HPDE6-E6E7 (cell line): ENCODE measurements around the gene MPZL3.
A peak's percentile ranks its signal among the peaks of the same experiment; 100 is the strongest.

Experiments used
- DNase-seq: peaks from one replicate; pipeline ENCODE4 v3.0.0; 2011; ENCODE audit warnings: missing footprints; ENCODE audit errors: extremely low spot score

MPZL3 gene, protein sequence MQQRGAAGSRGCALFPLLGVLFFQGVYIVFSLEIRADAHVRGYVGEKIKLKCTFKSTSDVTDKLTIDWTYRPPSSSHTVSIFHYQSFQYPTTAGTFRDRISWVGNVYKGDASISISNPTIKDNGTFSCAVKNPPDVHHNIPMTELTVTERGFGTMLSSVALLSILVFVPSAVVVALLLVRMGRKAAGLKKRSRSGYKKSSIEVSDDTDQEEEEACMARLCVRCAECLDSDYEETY

GRCh38 chr11:118251858-118252652 is at the start of gene MPZL3:
Gene MPZL3, minus strand, starts transcription at chr11:118252365. Its CDS starts 71 bp downstream, at chr11:118252294.
- peak; percentile 95 for DNase-seq

GRCh38 chr11:118301600-118302195 is 49.5 kb upstream of the MPZL3 start:
- DNase-seq = no peak

DNA sequence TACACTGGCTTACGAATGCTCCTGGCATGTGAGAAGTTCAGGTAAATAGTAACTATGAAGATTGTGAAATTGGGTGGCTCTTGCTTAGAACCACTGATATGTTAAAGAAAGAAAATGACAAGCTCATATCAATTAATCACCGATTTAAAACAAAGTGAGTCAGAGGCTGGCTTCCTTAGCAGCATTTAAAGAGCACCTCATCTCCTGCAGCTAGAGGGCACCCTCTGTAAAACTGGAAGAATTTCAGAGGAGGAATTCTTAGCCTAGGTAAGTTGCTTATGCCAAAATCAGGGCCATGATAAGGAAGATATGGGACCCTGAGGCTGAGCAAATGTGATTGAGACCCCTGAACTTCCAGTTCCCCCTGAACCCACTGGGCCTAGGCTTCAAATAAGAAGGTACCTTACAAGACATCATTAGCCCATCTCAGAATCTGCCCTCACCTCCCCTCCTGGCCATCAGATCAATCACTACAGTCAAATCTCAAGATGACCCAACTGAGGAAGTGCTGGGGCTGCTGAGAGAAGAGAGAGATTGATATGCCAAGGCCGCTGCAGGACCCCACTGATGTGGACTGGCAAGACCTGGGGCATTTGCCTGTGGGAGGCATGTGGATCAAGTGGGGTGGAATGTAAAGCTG is 43.8 kb upstream of the MPZL3 start:
- peak; percentile 47 for DNase-seq

- DNase-seq = no peak
These were observed 43.0 kb upstream of the MPZL3 start for GRCh38 chr11:118295199-118295598.

- no peak for DNase-seq
These were observed 41.9 kb upstream of the MPZL3 start for GRCh38 chr11:118294053-118294452.

GRCh38 chr11:118291477-118292135 is 39.4 kb upstream of the MPZL3 start:
- peak; percentile 62 for DNase-seq

- DNase-seq = peak; percentile 62
These were observed 38.8 kb upstream of the MPZL3 start for GRCh38 chr11:118290923-118291322.

GRCh38 chr11:118289401-118289800 is 37.2 kb upstream of the MPZL3 start:
- DNase-seq = no peak

- no peak for DNase-seq
These were observed 34.8 kb upstream of the MPZL3 start for GRCh38 chr11:118287006-118287405.

DNA sequence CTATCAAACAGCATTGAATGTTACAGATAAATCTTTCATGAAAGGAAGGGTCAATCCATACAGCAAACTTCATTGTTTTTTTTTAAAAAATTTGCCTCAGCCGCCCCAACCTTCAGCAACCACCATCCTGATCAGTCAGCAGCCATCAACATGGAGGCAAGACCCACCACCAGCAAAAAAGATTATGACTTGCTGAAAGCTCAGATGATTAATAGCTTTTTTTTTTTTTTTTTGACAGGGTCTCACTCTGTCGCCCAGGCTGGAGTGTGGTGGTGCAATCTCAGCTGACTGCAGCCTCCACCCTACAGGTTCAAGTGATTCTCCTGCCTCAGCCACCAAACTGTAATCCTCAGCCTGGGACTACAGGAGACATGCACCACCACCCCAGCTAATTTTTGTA is 34.4 kb upstream of the MPZL3 start:
- no peak for DNase-seq

DNA sequence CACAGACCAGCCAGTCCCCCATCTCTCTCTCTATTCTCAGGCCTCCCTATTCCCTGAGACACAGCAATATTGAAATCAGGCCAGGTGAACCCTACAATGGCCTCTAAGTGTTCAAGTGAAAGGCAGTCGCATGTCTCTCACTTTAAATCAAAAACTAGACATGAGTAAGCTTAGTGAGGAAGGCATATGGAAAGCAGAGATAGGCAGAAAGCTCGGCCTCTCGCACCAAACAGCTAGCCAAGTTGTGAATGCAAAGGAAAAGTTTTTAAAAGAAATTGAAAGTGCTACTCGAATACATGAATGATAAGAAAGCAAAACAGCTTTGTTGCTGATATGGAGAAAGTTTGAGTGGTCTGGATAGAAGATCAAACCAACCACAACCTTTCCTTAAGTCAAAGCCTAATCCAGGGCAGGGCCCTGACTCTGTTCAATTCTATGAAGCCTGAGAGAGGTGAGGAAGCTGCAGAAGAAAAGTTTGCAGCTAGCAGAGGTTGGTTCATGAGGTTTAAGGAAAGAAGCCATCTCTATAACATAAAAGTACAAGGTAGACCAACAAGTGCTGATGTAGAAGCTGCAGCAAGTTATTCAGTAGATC is 31.7 kb upstream of the MPZL3 start:
- DNase-seq = no peak

DNA sequence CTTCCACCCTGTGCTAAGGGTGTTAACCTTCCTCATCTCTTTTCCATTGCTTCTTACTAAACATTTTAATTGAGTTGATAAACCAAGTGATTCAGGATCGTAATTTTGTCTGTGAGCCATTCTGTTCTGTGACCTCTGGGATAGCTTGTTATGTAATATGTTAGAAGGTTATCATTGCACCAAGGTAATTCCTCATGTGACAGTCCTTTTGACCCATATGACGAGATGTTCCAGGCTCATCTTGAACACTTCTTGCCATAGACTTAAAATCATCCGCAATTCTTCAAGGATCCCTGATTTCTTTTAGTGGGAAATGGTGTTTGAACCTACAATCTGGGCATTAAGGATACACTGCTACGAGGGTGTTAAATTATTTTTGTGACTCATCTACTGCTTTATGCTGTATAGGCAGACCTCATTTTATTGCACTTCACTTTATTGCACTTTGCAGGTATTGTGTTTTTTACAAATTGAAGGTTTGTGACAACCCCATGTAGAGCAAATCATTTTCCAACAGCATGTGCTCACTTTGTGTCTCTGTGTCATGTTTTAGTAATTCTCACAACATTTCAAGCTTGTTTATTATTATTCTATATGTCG is 31.0 kb upstream of the MPZL3 start:
- no peak for DNase-seq

DNA sequence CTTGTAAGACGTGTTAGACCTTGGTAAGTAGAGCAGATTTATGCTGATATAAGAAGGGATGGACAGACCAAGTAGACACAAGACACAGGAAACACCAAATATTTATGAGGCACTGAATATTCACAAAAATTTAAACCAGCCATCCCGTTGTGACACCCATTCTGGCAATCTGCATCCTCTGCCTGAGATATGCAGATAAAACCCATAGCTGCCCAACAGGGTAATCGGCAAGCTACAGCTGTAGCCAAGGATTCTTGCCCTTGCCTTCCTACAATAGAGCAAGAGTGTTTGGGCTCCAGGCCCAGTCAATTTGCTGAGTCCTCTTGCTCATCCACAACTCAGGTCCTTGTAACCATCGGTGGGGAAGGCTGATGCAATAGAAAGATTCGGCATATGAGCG is 30.4 kb upstream of the MPZL3 start:
- DNase-seq = no peak

- DNase-seq = no peak
These were observed 29.1 kb upstream of the MPZL3 start for GRCh38 chr11:118281284-118281683.

DNA sequence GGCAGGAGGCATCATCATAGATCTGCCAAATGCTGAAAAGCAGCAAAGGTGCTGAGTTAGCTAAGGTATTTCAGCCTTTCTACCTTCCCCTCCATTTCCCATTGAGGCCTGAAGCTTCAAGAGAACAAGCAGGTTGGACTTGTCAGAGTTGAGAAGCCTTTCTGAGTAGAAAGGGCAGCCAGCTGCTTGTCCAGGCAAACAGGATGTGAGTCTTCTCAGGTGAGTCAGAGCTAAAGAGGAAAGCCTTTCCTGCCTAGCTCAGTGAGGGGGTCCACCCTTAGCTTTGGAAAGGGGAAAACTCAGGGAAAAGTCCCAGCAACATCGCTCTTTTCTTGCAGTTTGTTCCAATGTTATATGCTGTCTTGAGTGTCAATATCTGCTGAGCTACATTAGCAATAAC is 25.1 kb upstream of the MPZL3 start:
- DNase-seq = peak; percentile 81

- no peak for DNase-seq
These were observed 24.3 kb upstream of the MPZL3 start for GRCh38 chr11:118276422-118276821.

- DNase-seq = no peak
These were observed 23.0 kb upstream of the MPZL3 start for GRCh38 chr11:118275176-118275575.

DNA sequence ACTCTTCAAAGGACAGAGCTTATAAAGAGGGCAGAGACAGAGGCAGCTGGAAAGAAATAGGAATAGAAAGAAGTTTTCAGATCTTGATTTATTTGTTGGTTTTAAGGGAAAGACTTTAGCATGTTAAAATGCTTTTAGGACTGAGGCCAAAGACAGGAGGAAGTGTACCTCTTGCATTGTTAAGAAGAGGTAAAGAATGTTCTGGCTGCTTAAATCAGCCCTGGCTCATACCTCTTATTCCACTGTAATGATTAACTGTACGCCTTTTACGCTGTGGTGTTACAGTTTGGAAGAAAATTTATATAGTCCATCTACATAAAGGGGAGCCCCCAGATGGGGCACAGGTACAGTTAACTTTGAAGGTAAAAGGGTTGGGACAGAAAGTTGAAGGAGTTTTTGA is 22.0 kb upstream of the MPZL3 start:
- no peak for DNase-seq

DNA sequence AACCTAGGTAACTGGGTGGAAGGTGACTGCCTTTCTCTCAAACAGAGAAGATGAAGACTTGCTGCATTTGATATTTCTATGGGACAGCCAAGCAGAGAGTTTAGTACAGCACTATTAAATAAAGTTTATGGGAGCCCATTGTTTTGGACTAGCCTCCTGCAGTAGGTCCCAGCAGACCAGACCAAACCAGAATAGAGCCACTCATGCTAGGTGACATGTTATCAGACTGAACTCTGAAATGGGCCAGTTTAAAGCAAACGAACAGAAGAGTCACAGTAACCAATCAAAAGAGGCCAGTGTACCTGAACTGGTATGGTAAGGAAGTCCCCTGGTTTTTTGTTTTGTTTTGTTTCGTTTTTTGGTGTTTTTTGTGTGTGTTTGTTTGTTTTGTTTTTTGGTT is 19.8 kb upstream of the MPZL3 start:
- DNase-seq = no peak

GRCh38 chr11:118267486-118267885 is 15.3 kb upstream of the MPZL3 start:
- no peak for DNase-seq

GRCh38 chr11:118265954-118266353 is 13.8 kb upstream of the MPZL3 start:
- DNase-seq = no peak
